Keratinocyte (primary cell): Measurements from ENCODE around the gene SNX11. TPM values are rescaled to one million over a fixed set of nuclear protein-coding genes. Genes with fewer than 3 reads are reported as not detected.

ENCODE experiments used
- DNase-seq: peaks from one replicate; pipeline ENCODE4 v3.0.0-alpha.2; 2011; ENCODE audit warnings: low read depth, missing footprints, low spot score
- FAIRE-seq: peaks from 2 replicates; lab custom pipeline; 2011; peaks lifted over from hg19 to GRCh38; lab: Jason Lieb, UNC
- H2AFZ ChIP-seq: 2 replicates; pipeline ENCODE4 v1.6.0; 2012; ENCODE audit warnings: low read length, control low read depth, inconsistent platforms; ENCODE audit not compliant: control insufficient read depth
- H3K27ac ChIP-seq: 2 replicates; pipeline ENCODE4 v1.5.1; 2011; ENCODE audit warnings: low read length; ENCODE audit not compliant: control insufficient read depth, insufficient read depth
- H3K27me3 ChIP-seq: 3 replicates; pipeline ENCODE4 v1.6.0; 2011; ENCODE audit warnings: low read length; ENCODE audit not compliant: control insufficient read depth, insufficient read depth; ENCODE audit errors: extremely low read depth
- H3K36me3 ChIP-seq, 2 experiments: 2 replicates in 1 of 2; 3 replicates in 1 of 2; pipeline ENCODE4 v1.5.1; 2011; ENCODE audit warnings: low read length in 2 of 2, mild to moderate bottlenecking in 1 of 2; ENCODE audit not compliant: control insufficient read depth in 2 of 2, insufficient read depth in 2 of 2; ENCODE audit errors: extremely low read depth in 1 of 2
- H3K4me1 ChIP-seq: 3 replicates; pipeline ENCODE4 v1.5.1; 2011; ENCODE audit warnings: low read length; ENCODE audit not compliant: control insufficient read depth, insufficient read depth; ENCODE audit errors: extremely low read depth
- H3K4me2 ChIP-seq: 3 replicates; pipeline ENCODE4 v1.6.0; 2011; ENCODE audit warnings: low read depth, low read length; ENCODE audit not compliant: control insufficient read depth, insufficient read depth; ENCODE audit errors: extremely low read depth
- H3K4me3 ChIP-seq, 3 experiments: fragments of 200-600 bp in 1 of 3; sonication (generic) in 1 of 3; 2 replicates in 2 of 3; 3 replicates in 1 of 3; pipeline ENCODE4 v1.5.1; 2011 to 2016; ENCODE audit warnings: low read length in 3 of 3, mild to moderate bottlenecking in 3 of 3, control low read depth in 2 of 3, inconsistent platforms in 1 of 3, low read depth in 1 of 3, mixed read lengths in 1 of 3, mixed run types in 1 of 3, moderate library complexity in 1 of 3; ENCODE audit not compliant: control insufficient read depth in 2 of 3, insufficient read depth in 2 of 3; ENCODE audit errors: extremely low read depth in 1 of 3
- H3K79me2 ChIP-seq: 2 replicates; pipeline ENCODE4 v1.6.0; 2012; ENCODE audit warnings: low read length; ENCODE audit not compliant: control insufficient read depth, insufficient read depth
- H3K9ac ChIP-seq: 3 replicates; pipeline ENCODE4 v1.6.0; 2011; ENCODE audit warnings: low read length; ENCODE audit not compliant: control insufficient read depth, insufficient read depth; ENCODE audit errors: extremely low read depth
- H3K9me1 ChIP-seq: 3 replicates; pipeline ENCODE4 v1.6.0; 2011; ENCODE audit warnings: low read length; ENCODE audit not compliant: control insufficient read depth, insufficient read depth; ENCODE audit errors: extremely low read depth
- H3K9me3 ChIP-seq: 2 replicates; pipeline ENCODE4 v1.5.1; 2012; ENCODE audit warnings: low read depth, low read length; ENCODE audit not compliant: control insufficient read depth
- H4K20me1 ChIP-seq: 3 replicates; pipeline ENCODE4 v1.6.0; 2011; ENCODE audit warnings: low read length; ENCODE audit not compliant: control insufficient read depth, insufficient read depth; ENCODE audit errors: extremely low read depth
- EZH2 ChIP-seq: IDR thresholded peaks from one replicate; pipeline ENCODE4 v1.6.1; 2012; ENCODE audit warnings: inconsistent platforms, mild to moderate bottlenecking, low read length, moderate library complexity
- dilution Hi-C: fragments of 300-500 bp; cut with MboI; formaldehyde crosslinking; loops from one replicate; pipeline ENCODE4 v1.7.0; 2020; ENCODE audit warnings: low sequenced_read_pairs; ENCODE audit not compliant: extremely low pct_ligation_motif_present
- polyA plus RNA-seq, 5 experiments: library from polyadenylated mRNA; depleted of rRNA in 3 of 5; stranded (reverse) in 3 of 5; stranded (forward) in 1 of 5; unstranded in 1 of 5; fragments of >200 nt; gene quantifications; 1 replicate in 1 of 5; 2 replicates in 3 of 5; 3 replicates in 1 of 5; pipeline versions ENCODE4 v1.2.1 to v1.2.3, GENCODE V29; 2011 to 2012; ENCODE audit warnings: missing spikeins in 2 of 5, low read depth in 1 of 5, low replicate concordance in 1 of 5
- TF ChIP-seq, protein P1 (sequence below), 3 experiments: IDR thresholded peaks in 1 of 3; conservative IDR thresholded peaks in 1 of 3; optimal IDR thresholded peaks in 1 of 3; 2 replicates in 2 of 3; 3 replicates in 1 of 3; pipeline versions ENCODE3 to v1.5.1; 2011; ENCODE audit warnings: low read length in 3 of 3, mild to moderate bottlenecking in 3 of 3, moderate library complexity in 2 of 3, control low read depth in 1 of 3, inconsistent platforms in 1 of 3; ENCODE audit not compliant: insufficient read depth in 2 of 3; ENCODE audit errors: extremely low read depth in 1 of 3

The SNX11 gene
- polyA plus RNA-seq, 1 donor (not counting 4 experiments of a cell fraction or from before 2014, with no cell fraction given) = 21.0 TPM

DNA sequence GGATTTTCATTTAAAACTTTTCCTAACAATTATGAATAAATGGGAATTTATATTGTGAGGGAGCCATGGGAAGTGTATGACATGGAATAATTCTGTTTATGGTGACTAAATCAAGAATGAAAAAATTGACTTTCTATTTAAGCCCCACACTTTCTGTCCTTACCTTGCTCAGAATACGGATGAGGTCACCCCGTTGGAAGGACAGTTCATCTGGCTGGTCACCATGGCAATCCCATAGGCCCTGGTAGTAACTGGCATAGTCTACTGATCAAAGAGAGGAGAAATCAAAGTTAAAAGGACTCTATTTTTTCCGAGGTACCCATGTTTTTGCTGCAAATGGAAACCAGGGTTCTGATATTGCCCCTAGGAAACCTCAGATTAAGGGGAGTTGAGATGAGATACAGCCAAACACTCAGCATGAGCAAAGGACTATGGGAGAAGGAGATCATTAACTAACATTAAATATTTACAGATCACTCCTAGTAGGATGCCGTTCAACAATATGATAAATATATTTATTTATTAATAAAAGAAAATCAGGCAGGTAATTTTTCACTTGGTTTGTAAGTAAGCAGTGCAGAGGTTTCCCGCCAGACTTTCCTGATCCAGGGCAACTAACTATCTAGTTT is 54.9 kb downstream of the SNX11 start:
- Histone ChIP-seq H3K27ac (no peak overlapping the region), H3K4me2 (peak overlapping the region; percentile 73), H3K4me3 (no peak overlapping the region), H3K4me1 (peaks cover 2% of the 10 kb centered on the region), H3K36me3 (no peaks in the 10 kb centered on the region), H4K20me1 (no peaks in the 10 kb centered on the region), H3K9me1 (no peaks in the 10 kb centered on the region), H3K9ac (no peak overlapping the region), H3K9me3 (no peaks in the 10 kb centered on the region), H2AFZ (no peak overlapping the region), H3K79me2 (no peaks in the 10 kb centered on the region), H3K27me3 (peaks cover 9% of the 10 kb centered on the region)
- TF ChIP-seq, protein P1, sequence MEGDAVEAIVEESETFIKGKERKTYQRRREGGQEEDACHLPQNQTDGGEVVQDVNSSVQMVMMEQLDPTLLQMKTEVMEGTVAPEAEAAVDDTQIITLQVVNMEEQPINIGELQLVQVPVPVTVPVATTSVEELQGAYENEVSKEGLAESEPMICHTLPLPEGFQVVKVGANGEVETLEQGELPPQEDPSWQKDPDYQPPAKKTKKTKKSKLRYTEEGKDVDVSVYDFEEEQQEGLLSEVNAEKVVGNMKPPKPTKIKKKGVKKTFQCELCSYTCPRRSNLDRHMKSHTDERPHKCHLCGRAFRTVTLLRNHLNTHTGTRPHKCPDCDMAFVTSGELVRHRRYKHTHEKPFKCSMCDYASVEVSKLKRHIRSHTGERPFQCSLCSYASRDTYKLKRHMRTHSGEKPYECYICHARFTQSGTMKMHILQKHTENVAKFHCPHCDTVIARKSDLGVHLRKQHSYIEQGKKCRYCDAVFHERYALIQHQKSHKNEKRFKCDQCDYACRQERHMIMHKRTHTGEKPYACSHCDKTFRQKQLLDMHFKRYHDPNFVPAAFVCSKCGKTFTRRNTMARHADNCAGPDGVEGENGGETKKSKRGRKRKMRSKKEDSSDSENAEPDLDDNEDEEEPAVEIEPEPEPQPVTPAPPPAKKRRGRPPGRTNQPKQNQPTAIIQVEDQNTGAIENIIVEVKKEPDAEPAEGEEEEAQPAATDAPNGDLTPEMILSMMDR (optimal IDR thresholded peaks at IDR 0.05 in 1 of 3, IDR thresholded peaks at IDR 0.05 in 1 of 3, conservative IDR thresholded peaks at IDR 0.05 in 1 of 3; ENCODE audit: extremely low read depth in 1 of 3, insufficient read depth in 2 of 3, low read length in 3 of 3) = no peak
- TF ChIP-seq EZH2 = no peak
- FAIRE-seq (no peak), DNase-seq (no peak)
- dilution Hi-C loops = no loop called here

DNA sequence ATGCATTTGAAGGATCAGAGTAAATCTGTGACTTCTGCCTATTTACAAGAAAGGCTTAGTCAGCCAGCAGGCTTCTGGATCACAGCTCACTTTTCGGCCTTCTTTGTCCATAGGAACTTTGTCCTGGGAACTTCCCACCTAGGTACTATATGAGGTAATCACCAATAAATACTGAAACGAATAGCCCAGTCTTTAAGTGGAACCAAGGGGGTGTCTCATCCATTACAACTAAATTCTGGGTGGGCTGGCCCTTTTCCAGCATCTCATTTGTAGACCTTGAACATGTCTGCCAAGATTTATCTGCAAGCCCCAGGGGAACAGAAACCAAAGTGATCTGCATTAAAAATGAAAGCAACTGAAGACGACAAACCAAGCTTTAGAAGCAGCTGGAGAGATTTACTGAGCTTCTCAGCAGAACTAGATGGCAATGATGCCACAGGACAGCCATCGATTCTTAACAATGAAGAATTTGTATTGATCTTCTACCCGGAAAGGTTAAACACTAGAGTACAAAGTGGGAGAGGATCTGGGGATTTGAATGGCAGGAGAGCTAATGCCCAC is 55.5 kb downstream of the SNX11 start:
- H3K9ac ChIP-seq = no peak overlapping the region
- TF ChIP-seq, protein P1 (optimal IDR thresholded peaks at IDR 0.05 in 1 of 3, IDR thresholded peaks at IDR 0.05 in 1 of 3, conservative IDR thresholded peaks at IDR 0.05 in 1 of 3; ENCODE audit: extremely low read depth in 1 of 3, insufficient read depth in 2 of 3, low read length in 3 of 3) = no peak
- no peak for TF ChIP-seq EZH2
- no peak for DNase-seq
- no peaks in the 10 kb centered on the region for H3K9me3 ChIP-seq
- no peak for FAIRE-seq
- no peaks in the 10 kb centered on the region for H3K9me1 ChIP-seq
- H3K4me1 ChIP-seq = peaks cover 2% of the 10 kb centered on the region
- H3K79me2 ChIP-seq = no peaks in the 10 kb centered on the region
- peak overlapping the region; percentile 62 for H2AFZ ChIP-seq
- H3K27me3 ChIP-seq = peaks cover 12% of the 10 kb centered on the region
- dilution Hi-C loops = no loop called here
- H4K20me1 ChIP-seq = no peaks in the 10 kb centered on the region
- H3K36me3 ChIP-seq = no peaks in the 10 kb centered on the region
- H3K4me3 ChIP-seq = peak overlapping the region in 1 of 3 experiments; percentile 17
- peak overlapping the region; percentile 73 for H3K4me2 ChIP-seq
- no peak overlapping the region for H3K27ac ChIP-seq
